K562 (cell line): ENCODE results near the gene TMEM245.
"Not testable (repeated sequence)": the region's sequence is repeated elsewhere in the genome, so short reads cannot be mapped to it uniquely, and the experiment has no call there.

Source experiments
- CTCF ChIP-seq, 3 experiments: IDR thresholded peaks in 2 of 3; conservative IDR thresholded peaks in 1 of 3; 2 replicates each; pipeline ENCODE4 v1.5.1; 2011 to 2012; ENCODE audit warnings: low read length in 3 of 3, mild to moderate bottlenecking in 3 of 3, control low read depth in 2 of 3, improper control_type of control experiment in 1 of 3, inconsistent platforms in 1 of 3, low read depth in 1 of 3, mixed read lengths in 1 of 3, moderate library complexity in 1 of 3; ENCODE audit not compliant: insufficient read depth in 2 of 3
- EZH2 ChIP-seq: IDR thresholded peaks from 2 replicates; pipeline ENCODE4 v1.6.1; 2012; ENCODE audit warnings: low read depth, mild to moderate bottlenecking, inconsistent platforms, low read length, borderline replicate concordance
- NBN ChIP-seq: fragments of 450-650 bp; IDR thresholded peaks from 2 replicates; pipeline ENCODE4 v1.6.1; 2016; ENCODE audit warnings: low read depth, mild to moderate bottlenecking
- SP1 ChIP-seq: sonication (generic); formaldehyde crosslinking; IDR thresholded peaks from 2 replicates; pipeline ENCODE4 v1.8.1; 2022; ENCODE audit warnings: mild to moderate bottlenecking, missing genetic modification reagents
- TAF1 ChIP-seq: IDR thresholded peaks from 2 replicates; pipeline ENCODE4 v1.6.1; 2011; ENCODE audit warnings: mild to moderate bottlenecking, low read length, moderate library complexity; ENCODE audit not compliant: insufficient read depth, control insufficient read depth, severe bottlenecking; ENCODE audit errors: extremely low read depth
- ZFX ChIP-seq: sonication (generic); formaldehyde crosslinking; IDR thresholded peaks from 2 replicates; pipeline ENCODE4 v1.8.0; 2022; ENCODE audit warnings: mild to moderate bottlenecking, missing genetic modification reagents, moderate library complexity

- TF ChIP-seq TAF1; CTCF (IDR thresholded peaks at IDR 0.05 in 2 of 3, conservative IDR thresholded peaks at IDR 0.05 in 1 of 3; ENCODE audit: insufficient read depth in 2 of 3, low read depth in 1 of 3, low read length in 3 of 3); NBN; SP1 (CRISPR knock-in tag); EZH2; ZFX (CRISPR knock-in tag): not testable (repeated sequence)
Measured at GRCh38 chr9:109053121-109053520, 66.6 kb downstream of the TMEM245 start.
